GM19395 (cell line): ENCODE data around the gene NBL1.
"Not testable (repeated sequence)": the region's sequence is repeated elsewhere in the genome, so short reads cannot be mapped to it uniquely, and the experiment has no call there.

Source experiments
- ATAC-seq: cut with Tn5 transposase; IDR thresholded peaks from one replicate; pipeline ENCODE4 v1.9.1; 2021; ENCODE audit warnings: mild to moderate bottlenecking, moderate library complexity; ENCODE audit not compliant: unreplicated experiment

Gene NBL1

DNA sequence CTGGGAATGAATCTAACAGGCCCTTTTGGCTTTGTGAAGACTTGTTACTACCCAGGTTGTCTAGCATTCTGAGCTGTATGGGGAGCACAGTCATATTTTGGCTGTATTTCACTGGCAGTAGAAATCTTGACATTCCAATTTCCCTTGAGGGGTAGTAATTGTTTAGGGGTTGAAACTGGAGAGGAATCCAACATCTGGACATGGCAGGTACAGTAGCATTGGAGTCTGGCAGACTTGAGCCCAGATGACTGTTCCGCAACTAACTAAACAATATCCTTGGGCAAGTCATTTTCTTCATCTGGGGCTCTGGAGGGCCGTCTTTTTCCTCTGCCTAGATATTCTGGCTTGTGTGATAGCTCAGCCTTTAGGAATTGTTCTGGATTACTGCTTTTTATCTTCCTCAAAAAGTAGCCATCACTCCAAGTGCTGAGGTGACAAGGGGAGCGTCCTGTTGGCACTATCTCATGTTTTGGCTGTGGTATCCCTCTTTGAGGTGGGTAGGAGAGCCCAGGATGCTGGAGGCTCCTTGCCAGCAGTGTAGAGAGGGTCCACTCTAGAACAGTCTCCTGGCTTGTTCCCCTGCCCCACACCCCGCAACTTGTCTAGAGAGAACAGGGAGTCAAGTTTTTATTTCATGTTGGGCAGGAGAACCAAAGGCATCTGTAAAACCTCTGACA is 22.7 kb upstream of the NBL1 start:
- ATAC-seq: no peak

DNA sequence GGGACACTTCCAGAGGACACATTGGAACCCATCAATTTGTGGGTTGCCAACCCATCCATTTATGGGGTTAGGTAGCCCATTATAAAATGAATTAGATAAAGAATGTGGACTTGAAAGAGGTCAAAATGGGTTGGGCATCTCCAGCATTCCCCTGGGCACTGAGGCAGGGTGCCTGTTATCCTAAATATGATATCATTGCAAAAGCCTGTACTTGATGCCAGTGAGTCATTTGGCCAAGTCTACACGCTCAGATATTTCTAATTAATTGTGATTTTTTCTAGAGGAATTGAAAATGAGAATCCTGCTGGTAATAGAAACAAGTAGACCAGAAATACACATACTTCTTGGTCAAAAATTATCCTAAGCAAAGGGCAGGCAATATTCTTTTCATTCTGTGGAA is 21.9 kb upstream of the NBL1 start:
- no peak for ATAC-seq

DNA sequence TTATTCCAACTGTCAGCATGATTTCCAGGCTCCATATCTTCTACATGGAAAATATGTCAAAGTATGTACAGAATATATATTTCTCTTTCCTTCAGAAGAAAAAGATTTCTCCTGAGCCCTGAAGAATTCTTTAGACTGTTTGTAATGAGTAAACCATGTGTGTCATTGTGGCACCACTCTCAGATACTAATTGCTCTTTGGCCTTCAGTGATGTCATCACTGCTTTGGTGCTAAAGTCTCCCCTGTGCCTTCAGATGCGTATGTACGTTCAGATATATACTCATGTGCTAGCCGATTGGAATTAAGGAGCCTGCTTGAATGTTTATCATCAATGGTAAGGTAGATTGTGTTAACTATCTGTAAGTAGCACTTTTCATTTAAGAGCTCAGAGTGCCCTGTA is 20.6 kb upstream of the NBL1 start:
- no peak for ATAC-seq

DNA sequence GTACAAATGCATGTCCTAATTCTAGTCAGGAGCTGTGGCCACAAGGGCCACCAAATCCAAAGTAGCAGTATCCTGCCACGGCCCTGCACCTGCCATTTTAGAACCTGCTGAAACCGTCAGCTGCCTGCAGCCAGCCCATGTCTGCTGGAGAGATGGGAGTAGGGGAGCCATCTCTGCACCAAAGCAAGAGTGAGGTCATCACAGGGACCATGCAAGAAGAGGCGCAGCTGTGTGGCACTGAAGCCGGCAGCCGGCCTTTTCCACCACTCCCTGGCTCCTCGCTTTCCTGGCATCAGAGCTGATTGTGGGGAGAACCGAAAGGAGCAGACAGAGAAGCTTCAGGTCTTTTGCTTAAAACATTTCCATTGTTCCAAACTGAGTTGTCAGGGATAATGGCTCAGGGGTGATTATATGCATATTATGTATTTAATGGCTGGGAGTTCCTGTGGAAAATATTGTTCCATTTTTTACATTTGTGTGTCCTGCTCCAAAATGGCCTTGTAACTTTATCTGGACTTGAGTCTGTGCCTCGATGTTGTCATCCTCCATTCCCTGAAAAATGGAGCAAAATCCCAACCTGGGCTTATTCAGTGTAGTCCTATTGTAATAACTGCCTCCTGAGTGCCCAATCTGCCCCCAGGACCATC is 18.7 kb upstream of the NBL1 start:
- ATAC-seq: no peak

DNA sequence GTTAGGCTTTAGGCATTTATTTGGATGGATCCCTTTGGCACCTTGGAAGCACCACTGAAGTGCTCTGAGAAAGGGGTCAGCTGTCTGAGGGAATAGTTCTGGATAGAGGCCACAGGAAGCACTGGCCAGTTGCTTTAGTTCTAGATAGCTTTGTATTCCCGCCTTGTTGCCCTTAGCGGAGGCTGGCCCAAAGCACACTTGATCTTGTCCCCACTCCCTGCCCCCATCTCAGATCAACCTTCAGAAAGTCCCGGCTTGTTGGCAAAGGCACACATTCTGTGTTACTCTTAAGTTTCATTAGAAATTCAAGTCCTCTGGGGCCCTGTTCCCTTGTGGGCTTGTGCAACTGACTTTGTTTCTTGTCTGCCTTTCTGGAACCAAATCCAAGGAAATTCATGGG is 15.2 kb upstream of the NBL1 start:
- ATAC-seq: no peak

DNA sequence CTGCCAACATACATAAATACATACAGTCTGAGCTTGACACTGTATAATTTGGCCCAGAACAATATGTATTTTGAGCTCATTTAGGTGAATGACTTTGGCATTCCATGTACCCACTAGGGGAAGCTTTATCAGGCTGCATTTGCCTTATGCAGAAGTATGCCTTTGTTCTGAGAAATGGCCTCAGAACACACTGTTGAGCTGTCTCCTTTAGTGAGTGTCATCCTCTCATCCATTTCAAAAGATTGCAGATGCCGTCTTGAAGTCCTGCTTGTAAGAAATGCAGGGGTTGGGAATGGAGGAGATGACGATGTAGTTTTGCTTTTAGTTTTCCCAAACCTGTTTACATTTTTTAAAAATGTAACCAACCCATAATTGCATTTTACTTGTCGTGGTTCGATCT is 14.8 kb upstream of the NBL1 start:
- no peak for ATAC-seq

DNA sequence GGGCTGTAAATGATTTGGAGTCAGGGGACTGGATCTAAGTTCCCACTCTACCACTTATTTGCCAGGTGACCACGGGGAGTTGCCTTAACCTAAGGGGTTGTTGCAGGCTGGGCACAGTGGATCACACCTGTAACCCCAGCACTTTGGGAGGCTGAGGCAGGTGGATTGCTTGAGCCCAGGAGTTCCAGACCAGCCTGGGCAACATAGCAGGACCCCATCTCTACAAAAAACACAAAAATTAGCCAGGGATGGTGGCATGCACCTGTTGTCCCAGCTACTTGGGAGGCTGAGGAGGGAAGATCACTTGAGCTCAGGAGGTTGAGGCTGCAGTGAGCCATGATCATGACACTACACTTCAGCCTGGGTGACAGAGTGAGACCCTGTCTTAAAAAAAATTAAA is 13.9 kb upstream of the NBL1 start:
- ATAC-seq: not testable (repeated sequence)

DNA sequence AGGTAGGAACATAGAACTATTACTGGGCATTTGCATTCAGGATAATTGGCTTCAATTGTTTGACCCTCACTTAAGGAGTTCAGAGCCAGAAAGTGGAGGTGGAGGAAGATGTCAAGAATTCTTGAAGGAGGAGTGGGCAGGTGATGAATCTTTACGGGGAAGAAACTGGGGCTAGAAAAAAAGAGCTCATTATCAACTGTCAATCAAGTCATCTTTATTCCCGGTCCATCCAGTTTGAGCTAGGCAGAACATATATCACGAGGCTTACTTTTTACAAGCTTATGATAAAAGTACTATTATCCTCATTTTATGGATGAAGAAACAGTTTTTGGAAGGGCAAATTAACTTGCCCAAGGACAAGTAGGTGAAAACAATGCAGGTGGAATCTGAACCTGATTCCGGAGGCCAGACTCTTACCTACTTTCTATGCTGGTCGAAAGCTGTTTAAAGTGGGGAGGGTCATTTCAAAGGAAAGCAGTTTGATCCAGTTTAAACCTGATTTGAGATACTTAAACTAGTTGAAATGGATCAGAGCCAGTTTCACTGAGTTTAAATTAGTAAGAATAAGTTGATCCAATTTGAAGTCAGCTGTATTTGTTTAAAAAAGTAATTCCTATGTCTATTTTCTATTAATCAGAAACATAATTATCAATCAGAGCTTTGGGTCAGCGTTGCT is 13.3 kb upstream of the NBL1 start:
- ATAC-seq: no peak

DNA sequence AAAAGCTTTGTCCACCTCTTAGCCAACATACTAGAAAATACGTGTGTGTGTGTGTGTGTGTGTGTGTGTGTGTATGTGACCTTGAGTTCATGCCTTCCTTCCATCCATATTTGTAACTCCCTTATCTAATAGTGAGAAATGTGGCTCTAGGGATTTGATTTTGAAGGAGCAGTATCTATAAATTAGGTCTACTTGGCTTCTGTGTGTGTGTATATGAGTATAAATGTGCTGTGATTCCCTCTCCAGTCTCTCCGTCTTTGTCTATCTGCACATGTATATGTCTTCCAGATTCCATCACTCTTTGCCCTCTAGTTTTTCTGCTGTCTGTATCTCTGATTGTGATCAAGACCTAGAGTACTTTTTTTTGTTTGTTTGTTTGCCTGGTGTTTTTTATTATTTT is 11.9 kb upstream of the NBL1 start:
- no peak for ATAC-seq

DNA sequence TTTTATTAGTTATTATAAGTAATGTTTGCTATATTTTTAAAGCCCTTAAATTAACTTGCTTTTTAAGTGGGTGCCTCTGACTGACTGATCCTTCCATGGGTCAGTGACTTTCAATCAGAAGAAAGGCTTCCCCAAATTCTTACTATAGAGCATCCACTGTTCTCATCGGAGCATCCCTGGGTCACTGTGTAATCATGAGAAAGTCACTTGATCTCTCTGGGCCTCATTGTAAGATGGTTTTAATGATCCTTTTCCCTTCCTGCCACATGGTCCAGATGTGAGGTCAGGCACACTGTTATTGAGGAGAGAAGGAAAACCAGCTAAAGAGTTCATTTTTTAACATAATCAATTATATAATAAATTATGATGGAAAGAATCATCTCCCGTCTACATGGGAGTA is 11.0 kb upstream of the NBL1 start:
- no peak for ATAC-seq

DNA sequence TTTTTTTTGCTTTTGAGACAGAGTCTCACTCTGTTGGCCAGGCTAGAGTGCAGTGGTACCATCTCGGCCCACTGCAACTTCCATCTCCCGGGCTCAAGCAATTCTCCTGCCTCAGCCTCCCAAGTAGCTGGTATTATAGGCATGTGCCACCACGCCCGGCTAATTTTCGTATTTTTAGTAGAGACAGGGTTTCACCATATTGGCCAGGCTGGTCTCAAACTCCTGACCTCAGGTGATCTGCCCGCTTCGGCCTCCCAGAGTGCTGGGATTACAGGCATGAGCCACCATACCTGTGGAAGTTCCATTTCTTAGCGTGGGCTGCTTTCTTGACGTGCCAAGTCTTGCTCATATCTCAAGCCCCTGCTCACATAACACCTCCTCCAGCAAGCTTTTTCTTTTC is 9.0 kb upstream of the NBL1 start:
- ATAC-seq: not testable (repeated sequence)

DNA sequence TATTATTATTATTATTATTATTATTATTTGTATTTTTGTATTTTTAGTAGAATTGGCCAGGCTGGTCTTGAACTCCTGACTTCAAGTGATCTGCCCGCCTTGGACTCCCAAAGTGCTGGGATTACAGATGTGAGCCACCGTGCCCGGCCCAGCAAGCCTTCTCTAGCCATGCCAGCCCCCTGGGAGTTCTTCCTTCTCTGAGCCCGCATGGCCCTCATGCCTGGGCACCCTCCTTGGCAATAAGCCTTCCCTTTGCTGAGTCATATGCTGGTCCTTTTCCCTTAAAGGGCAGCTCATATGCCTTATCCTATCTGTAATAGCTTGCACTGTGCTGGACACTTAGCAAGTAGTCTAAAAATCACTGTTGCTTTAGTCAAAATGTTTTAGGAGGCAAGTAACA is 8.5 kb upstream of the NBL1 start:
- no peak for ATAC-seq

DNA sequence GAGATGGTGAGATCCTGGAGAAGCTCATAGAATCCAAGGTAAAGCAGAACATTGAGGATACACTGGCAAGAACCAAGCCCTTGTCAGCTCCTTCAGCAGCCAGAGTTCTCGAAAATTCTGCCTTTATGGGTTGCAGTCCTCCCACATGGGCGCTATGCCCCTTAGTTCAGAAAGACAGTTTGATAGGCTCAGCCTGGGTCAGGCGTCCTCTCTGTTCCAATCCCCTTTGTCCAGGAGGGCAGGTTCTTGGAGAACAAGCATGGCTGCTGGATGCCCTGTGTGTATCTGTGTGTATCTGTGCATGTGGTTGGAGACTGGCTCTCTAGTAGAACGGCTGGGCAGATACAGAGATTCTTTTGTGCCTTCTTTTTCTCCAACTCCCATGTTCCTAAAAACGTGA is 8.0 kb upstream of the NBL1 start:
- ATAC-seq: no peak

DNA sequence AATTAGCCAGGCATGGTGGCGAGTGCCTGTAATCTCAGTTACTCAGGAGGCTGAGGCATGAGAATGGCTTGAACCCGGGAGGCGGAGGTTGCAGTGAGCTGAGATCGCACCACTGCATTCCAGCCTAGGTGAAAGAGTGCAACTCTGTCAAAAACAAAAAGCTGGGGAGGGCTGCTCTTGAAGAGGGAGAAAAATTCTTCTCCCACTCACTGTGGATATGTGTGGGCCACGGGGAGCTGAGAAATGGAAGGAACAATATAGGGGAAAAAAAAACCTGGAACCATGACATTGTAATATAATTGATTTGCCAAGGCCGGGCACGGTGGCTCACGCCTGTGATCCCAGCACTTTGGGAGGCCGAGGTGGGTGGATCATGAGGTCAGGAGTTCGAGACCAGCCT is 7.4 kb upstream of the NBL1 start:
- not testable (repeated sequence) for ATAC-seq

DNA sequence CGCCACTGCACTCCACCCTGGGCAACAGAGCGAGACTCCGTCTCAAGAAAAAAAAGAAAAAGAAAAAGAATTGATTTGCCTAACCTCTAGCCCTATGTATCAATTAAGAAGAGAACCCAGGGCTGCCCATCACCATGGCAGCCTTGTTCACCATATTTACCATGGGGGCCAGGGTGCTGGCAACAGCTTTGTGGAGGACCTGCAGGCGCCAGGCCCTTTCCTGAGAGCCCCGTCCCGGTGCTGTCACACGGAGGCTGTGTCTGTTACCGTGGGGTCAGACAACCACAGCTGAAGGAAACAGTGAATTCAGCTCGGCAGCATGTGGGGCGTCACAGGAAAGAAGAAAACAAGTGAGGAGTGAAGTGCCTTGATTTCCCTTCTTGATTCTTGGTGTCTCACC is 6.5 kb upstream of the NBL1 start:
- no peak for ATAC-seq

DNA sequence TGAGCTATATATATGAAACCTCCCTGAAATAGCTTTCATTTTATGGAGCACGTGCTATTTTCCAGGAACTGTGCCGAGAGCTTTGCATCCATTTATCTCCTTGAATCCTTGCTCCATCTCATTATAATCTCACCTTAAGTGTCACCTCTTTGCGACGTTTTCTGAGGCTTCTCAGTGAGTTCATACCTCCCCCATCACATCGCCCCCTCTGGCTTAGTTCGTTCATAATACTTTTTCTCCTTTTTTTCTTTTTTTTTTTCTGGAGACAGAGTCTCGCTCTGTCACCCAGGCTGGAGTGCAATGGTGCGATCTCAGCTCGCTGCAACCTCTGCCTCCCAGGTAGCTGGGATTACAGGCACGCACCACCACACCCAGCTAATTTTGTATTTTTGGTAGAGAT is 4.9 kb upstream of the NBL1 start:
- ATAC-seq: not testable (repeated sequence)

DNA sequence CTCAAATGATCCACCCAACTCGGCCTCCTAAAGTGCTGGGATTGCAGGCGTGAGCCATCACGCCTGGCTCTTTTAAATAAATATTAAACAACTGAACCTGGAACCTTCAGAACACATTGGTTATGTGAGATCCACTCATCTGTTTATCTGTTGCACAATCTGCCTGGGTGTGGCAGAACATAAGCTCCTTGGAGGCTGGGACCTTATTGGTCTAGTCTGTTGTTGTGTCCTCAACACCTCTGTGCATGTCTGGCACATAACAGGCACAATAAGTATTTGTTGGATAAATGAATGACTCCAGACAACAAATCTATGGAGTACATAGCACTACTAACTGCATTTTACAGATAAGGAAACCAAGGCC is 4.1 kb upstream of the NBL1 start:
- no peak for ATAC-seq

DNA sequence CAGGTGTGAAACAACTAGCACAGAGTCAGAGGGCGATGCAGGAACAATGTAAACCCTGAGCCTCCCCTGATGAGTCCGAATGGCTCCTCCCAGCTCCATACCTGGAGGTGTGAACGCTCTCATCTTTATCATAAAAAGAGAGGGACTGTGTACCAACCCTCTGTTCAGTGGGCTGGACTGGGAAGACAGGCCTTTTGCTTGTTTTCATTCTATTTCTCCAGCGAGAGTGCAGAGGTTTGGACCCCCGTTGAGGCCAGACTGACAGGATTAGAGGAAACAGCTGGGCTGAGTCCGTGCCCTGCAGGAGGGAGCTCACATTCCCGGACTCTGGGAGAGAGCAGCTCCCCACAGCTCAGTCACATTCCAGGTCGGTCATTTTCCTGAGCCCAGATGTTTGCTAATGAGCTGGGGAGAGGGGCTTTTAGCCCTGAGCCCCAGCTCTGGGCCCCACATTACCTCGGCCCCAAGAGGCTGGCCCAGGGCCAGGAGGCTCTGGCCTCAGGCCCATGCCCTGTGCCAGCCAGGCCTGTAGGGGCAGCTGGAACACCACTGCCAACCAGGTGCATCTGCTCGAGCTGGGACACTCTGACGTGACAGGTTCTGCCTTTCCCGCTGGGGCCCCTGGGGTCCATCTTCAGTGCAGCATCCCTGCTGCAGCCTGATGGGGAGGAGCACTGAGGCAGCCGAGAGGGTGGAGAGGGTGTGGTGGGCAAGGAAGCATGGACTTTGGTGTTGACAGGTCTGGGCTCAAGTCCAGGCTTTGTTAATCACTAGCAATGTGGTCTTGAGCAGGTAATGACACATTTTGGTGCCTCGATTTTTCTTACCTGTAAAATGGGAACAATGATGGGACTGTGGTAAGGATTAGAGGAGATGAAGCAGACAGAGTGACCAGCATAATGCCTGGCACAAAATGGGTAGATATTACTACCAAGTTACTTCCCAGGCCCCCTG is 3.5 kb upstream of the NBL1 start:
- no peak for ATAC-seq

DNA sequence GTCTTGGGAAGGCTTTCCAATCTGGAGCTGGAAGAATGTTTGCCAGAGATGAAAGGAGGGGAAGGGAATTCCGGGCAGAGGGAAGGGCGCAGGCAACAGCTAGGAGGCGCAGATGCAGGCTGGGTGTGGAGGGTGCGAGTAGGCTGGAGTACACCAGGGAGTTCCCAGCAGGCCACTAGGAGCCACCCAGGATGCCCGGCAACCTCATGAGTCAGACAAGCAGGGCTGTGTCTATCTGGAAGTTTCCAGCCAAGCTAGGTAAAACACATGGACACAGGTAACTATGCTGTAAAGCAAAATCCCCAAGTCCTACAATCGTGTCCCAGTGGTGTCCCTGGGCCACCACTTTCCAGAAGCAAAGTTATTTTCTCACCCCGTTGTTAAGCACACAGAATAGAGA is 990 bp upstream of the NBL1 start:
- ATAC-seq: no peak

DNA sequence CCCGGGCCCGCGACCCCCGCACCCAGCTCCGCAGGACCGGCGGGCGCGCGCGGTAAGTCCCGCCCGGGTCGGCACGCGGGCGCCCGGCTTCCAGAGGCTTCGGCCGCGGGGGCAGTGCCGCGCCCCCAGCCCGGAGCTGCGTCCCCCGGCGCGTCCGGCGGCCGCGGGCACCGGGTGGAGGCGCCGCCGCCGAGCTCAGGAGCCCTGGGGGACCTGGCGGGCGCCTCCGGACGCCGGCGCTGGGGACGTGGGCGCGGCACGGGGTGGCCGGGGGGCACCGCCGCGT is 227 bp downstream of the NBL1 start:
- ATAC-seq: no peak

DNA sequence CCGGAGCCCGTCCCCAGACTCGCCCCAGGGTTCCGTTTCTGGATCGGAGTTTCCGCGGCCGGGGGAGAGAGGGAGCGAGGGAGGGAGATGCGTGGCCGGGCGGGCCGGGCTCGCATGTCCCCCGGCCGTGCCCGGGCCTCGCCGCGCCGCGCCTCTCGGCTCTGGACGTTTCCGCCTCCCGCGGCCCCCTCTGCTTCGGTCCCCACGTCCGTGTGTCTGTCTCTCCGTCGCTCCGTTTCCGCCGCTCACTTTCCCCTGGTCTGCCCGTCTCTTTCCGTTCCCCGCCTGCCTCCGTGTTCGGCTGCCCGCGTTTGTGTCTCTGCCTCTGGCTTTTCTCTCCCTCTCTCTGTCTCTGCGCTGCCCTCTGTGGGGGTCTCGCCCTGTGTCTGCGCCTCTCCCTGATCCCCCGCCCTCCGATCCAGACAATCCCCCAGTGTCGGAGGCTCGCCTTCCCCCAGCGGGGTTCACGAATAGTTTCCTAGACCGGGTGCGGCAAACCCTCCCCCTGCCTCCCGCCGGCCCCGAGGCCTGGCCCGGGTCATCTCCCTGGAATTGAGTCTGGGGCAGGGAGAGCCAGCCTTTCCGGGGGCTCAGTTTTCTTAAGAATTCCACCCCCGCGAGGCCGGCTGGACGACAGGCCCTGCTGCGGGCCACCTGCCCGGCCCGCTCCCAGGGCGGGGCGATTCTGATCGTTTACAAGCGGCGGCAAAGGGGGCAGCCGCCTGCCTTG is 735 bp downstream of the NBL1 start:
- ATAC-seq: no peak
